Measurements from ENCODE around the gene EFCAB9.

The EFCAB9 gene

DNA sequence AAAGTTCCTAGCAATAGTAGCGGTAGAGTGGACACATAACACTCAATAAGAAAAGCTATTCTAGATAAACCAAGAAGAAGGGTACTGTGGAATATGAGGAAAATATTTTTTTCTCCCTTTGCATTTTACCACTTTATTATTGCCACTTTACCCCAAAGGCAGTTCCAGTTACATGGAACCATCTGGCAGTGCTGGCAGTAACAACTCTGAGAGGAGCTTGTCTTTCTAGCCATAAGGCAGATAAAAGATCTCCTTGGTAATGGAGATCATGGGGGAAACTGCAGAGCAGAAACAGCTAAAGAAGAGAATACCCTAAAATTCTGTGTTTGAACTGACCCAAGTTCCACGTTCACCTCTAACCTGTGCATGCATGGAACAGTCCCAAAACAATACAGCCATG lies 51.1 kb downstream of the EFCAB9 start:
- DNase-seq: no peak

DNA sequence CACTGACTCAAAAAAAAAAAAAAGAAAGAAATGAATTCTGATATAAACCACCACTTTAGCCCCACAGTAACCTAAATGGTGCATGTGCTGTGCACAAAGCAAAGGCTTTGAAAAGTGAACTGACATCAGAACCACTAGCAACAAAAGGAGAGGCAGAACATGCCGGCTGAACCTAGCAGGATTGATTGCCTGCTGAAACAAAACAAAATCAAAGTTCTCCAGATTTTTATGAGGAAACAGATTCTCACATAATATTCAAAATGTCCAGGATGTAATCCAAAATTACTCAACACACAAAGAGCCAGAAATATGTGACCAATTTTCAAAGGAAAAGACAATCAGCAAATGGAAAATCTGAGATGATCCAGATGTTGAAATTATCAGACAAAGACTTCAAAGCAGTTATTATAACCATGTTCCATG lies 51.7 kb downstream of the EFCAB9 start:
- no peak for DNase-seq

DNA sequence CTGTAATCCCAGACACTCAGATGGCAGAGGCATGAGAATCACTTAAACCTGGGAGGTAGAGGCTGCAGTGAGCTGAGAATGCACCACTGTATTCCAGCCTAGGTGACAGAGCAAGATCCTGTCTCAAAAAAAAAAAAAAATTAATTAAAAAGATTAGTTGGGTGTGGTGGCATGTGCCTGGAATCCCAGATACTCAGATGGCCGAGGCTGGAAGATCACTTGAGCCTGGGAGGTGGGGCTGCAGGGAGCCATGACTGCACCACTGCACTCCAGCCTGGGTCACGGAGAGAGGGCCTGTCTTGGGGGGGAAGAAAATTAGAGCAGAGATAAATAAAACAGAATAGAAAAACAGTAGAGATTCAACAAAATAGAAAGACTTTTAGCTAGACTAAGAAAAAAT lies 54.7 kb downstream of the EFCAB9 start:
- DNase-seq: no peak

DNA sequence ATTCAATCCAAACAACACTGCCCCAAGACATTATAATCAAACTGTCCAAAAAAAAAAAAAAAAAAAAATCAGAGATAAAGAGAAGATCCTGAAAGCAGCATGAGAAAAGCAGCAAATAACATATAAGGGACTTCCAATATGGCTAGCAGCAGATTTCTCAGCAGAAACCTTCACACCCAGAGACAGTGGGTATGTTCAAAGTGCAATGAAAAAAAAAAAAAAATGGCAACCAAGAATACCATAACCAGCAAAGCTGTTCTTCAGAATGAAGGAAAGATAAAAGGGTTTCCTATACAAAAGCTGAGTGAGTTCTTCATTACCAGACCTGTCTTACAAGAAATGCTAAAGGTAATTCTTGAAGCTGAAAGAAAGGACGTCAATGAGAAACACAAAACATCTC lies 57.4 kb downstream of the EFCAB9 start:
- no peak for DNase-seq

DNA sequence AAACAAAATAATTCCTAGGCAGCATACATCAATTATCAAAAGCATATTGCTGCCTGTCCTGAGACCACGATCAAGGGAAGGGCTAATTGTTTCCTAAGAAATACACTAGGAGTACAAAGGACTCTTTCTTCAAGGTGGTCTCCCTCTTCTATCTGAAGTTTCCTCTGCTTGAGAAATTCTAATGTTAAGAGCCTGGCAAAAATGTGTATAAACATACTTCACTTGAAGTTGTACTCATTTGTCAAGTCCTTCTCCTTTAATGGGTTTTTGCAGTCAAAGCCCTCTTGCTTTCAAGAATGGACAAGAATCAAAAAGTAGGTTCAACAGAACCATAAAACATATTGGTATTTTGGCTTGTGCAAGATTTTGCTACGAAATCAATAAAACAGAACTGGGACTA lies 58.5 kb downstream of the EFCAB9 start:
- no peak for DNase-seq
